A673 (cell line): ENCODE results near the gene SCN3B. TPM values are rescaled to one million over a fixed set of nuclear protein-coding genes. Genes with fewer than 3 reads are reported as not detected.

Experiments used
- BruUV-seq: library from RNA; stranded (reverse); fragments of 400-500 nt; replicated peaks from 2 replicates; lab custom pipeline; 2021; lab: Mats Ljungman, UMichigan
- CTCF ChIA-PET: fragments of 300-600 bp; sonication (Branson Sonifier 250); formaldehyde crosslinking; loops from one replicate; lab custom pipeline; 2022; ENCODE audit warnings: antibody characterized with exemption; lab: Charles Lee
- POLR2A ChIA-PET: fragments of 300-600 bp; sonication (Branson Sonifier 250); formaldehyde crosslinking; loops from one replicate; lab custom pipeline; 2022; ENCODE audit warnings: antibody characterized with exemption; ENCODE audit not compliant: low non-redundant PET; lab: Charles Lee
- DNase-seq: peaks from one replicate; pipeline ENCODE4 v3.0.0-alpha.2; 2015; ENCODE audit warnings: low spot score
- H3K27ac ChIP-seq: fragments of 200-600 bp; sonication (generic); 2 replicates; pipeline ENCODE4 v1.5.1; 2016; ENCODE audit warnings: mixed run types, low read depth, mild to moderate bottlenecking, mixed read lengths, antibody characterized with exemption, low read length; ENCODE audit not compliant: poor library complexity, severe bottlenecking
- H3K27me3 ChIP-seq: fragments of 200-600 bp; sonication (generic); replicated peaks from 2 replicates; pipeline ENCODE4 v1.6.1; 2017; ENCODE audit warnings: mixed run types, low read depth, mild to moderate bottlenecking, mixed read lengths, antibody characterized with exemption, low read length; ENCODE audit not compliant: insufficient read depth, poor library complexity
- H3K36me3 ChIP-seq: fragments of 200-600 bp; sonication (generic); 2 replicates; pipeline ENCODE4 v1.6.1; 2016; ENCODE audit warnings: mixed run types, mild to moderate bottlenecking, mixed read lengths, antibody characterized with exemption, low read length; ENCODE audit not compliant: insufficient read depth, poor library complexity, severe bottlenecking
- H3K4me1 ChIP-seq: fragments of 200-600 bp; sonication (generic); 2 replicates; pipeline ENCODE4 v1.6.1; 2017; ENCODE audit warnings: mixed run types, mild to moderate bottlenecking, mixed read lengths, antibody characterized with exemption, low read length; ENCODE audit not compliant: insufficient read depth, poor library complexity, severe bottlenecking
- H3K4me3 ChIP-seq: fragments of 200-600 bp; sonication (generic); 2 replicates; pipeline ENCODE4 v1.5.1; 2016; ENCODE audit warnings: low read depth, mixed run types, mild to moderate bottlenecking, mixed read lengths, low read length; ENCODE audit not compliant: poor library complexity, severe bottlenecking
- H3K9me3 ChIP-seq: fragments of 200-600 bp; sonication (generic); 2 replicates; pipeline ENCODE4 v1.6.1; 2016; ENCODE audit warnings: mixed run types, low read depth, mild to moderate bottlenecking, mixed read lengths, antibody characterized with exemption, low read length; ENCODE audit not compliant: poor library complexity, severe bottlenecking
- CTCF ChIP-seq: fragments of 300-800, 200-600 bp; sonication (generic); conservative IDR thresholded peaks from 2 replicates; pipeline ENCODE4 v1.5.1; 2017; ENCODE audit warnings: low read depth, mild to moderate bottlenecking, antibody characterized with exemption, low read length, moderate library complexity, mixed read lengths
- EZH2 ChIP-seq: fragments of 200-600 bp; sonication (generic); IDR thresholded peaks from 2 replicates; pipeline ENCODE4 v1.6.1; 2017; ENCODE audit warnings: borderline replicate concordance, low read depth, mild to moderate bottlenecking, mixed read lengths, antibody characterized with exemption, low read length; ENCODE audit not compliant: poor library complexity, severe bottlenecking
- intact Hi-C: fragments of 100-400 bp; cut with micrococcal nuclease; formaldehyde crosslinking; loops from one replicate; pipeline ENCODE4 v1.10.0; 2022; ENCODE audit not compliant: unreplicated experiment
- total RNA-seq: library from RNA; stranded (reverse); gene quantifications from 2 replicates; pipeline ENCODE4 v1.2.3, GENCODE V29; 2021

SCN3B gene
- total RNA-seq, 1 experiment from 2014 or later = 0.13 TPM

DNA sequence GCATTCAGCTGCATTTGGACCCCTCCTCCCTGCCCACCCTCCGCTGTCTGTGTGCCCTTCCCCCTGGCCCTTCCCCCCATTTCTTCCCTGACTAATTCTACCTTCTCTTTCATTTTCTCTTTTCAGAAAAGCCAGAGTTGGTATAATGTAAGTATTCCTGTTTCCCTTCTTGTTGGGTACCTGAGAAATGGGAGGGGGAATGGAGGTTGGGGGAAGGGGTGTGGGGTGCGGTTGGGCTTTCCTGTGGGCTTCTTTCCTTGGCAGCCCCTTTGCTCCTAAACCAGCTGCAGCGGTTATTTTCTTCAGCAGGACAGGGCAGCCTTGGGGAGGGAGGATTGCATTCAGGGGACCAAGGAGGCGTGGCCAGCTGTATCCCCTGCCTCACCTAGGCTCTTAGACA is 70.2 kb downstream of the SCN3B start:
- POLR2A ChIA-PET = no interaction called here
- peaks cover 4% of the 10 kb centered on the region for H3K4me1 ChIP-seq
- H3K27me3 ChIP-seq = no peaks in the 10 kb centered on the region
- no peak overlapping the region for H3K27ac ChIP-seq
- CTCF ChIA-PET = no interaction called here
- no peak overlapping the region for H3K4me3 ChIP-seq
- no peaks in the 10 kb centered on the region for H3K9me3 ChIP-seq
- no TSS peak for BruUV-seq
- H3K36me3 ChIP-seq = no peaks in the 10 kb centered on the region
- no peak for TF ChIP-seq CTCF
- TF ChIP-seq EZH2 = no peak
- no peak for DNase-seq
- intact Hi-C loops = no loop called here

- intact Hi-C loops = no loop called here
- peaks cover 4% of the 10 kb centered on the region for H3K4me1 ChIP-seq
- ChIA-PET CTCF (no interaction called here), POLR2A (no interaction called here)
- no peak for DNase-seq
- no peak for TF ChIP-seq EZH2
- no peak for TF ChIP-seq CTCF
- H3K4me3 ChIP-seq = no peak overlapping the region
- no peaks in the 10 kb centered on the region for H3K9me3 ChIP-seq
- no peak overlapping the region for H3K27ac ChIP-seq
- no peaks in the 10 kb centered on the region for H3K27me3 ChIP-seq
- BruUV-seq = no TSS peak
- no peaks in the 10 kb centered on the region for H3K36me3 ChIP-seq
Measured at GRCh38 chr11:123582992-123583504, 71.4 kb downstream of the SCN3B start.

DNA sequence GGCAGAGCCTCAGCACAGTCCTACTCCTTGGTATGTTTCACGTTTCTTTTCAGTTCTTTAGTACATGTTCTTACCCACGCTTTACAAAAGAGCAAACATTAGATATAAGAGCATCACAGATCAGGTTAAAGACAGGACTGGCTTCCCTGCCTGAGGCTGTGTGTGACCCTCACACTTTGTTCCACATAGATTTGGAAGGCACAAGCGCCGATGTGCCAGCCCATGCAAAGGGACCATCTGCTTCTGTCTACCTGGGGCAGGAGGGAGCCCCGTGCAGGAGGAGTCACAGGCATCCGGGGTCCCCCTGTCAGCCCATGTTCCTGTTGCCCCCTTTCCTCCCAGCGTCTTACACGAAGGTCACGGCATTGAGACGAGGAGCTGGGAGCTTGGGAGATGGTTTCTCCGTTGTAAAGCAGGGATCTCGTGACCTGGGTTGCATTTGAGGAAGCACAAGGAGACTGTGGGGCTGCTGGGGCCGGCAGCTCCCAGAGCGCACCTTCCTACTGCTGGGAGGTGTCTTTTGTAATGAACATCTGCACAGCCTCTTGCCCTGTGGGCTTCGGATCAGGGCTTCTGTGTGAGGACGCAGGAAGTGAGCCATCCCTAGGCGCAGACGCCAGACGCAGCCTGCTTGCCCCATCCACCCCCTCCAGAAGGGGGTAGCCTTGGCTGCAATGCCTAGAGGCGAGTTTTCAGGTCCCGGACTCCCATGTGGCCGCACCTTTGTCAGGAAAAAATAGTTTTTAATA is 72.6 kb downstream of the SCN3B start:
- POLR2A ChIA-PET = no interaction called here
- no peak for DNase-seq
- intact Hi-C loops = no loop called here
- CTCF ChIA-PET = no interaction called here
- no TSS peak for BruUV-seq
- Histone ChIP-seq H3K4me1 (peaks cover 4% of the 10 kb centered on the region), H3K4me3 (no peak overlapping the region), H3K9me3 (no peaks in the 10 kb centered on the region), H3K27ac (no peak overlapping the region), H3K36me3 (no peaks in the 10 kb centered on the region), H3K27me3 (no peaks in the 10 kb centered on the region)
- TF ChIP-seq EZH2 (no peak), CTCF (no peak)
